ENCODE data around the gene PNPLA3.

PNPLA3 gene

GRCh38 chr22:43924877-43925276, 1.3 kb downstream of the PNPLA3 start:
- DNase-seq (ENCODE audit: low read depth): no peak

GRCh38 chr22:43925433-43926348, 2.1 kb downstream of the PNPLA3 start:
- DNase-seq (ENCODE audit: low read depth): no peak

GRCh38 chr22:43926349-43926710, 2.7 kb downstream of the PNPLA3 start:
- DNase-seq (ENCODE audit: low read depth): no peak

- no peak for DNase-seq (ENCODE audit: low read depth)
Measured at GRCh38 chr22:43928468-43928867, 4.9 kb downstream of the PNPLA3 start.

- DNase-seq (ENCODE audit: low read depth): no peak
Measured at GRCh38 chr22:43928908-43929307, 5.3 kb downstream of the PNPLA3 start.

- DNase-seq (ENCODE audit: low read depth): no peak
Measured at GRCh38 chr22:43931771-43932170, 8.2 kb downstream of the PNPLA3 start.

GRCh38 chr22:43941449-43941848, 17.8 kb downstream of the PNPLA3 start:
- no peak for DNase-seq (ENCODE audit: low read depth)

GRCh38 chr22:43944670-43945430, 21.2 kb downstream of the PNPLA3 start:
- DNase-seq (ENCODE audit: low read depth): no peak

GRCh38 chr22:43945632-43946383, 22.2 kb downstream of the PNPLA3 start:
- DNase-seq (ENCODE audit: low read depth): no peak

- no peak for DNase-seq (ENCODE audit: low read depth)
Measured at GRCh38 chr22:43946384-43946667, 22.7 kb downstream of the PNPLA3 start.

GRCh38 chr22:43948836-43949406, 25.3 kb downstream of the PNPLA3 start:
- DNase-seq (ENCODE audit: low read depth): no peak

GRCh38 chr22:43951391-43951790, 27.8 kb downstream of the PNPLA3 start:
- DNase-seq (ENCODE audit: low read depth): no peak

GRCh38 chr22:43951966-43952365, 28.4 kb downstream of the PNPLA3 start:
- DNase-seq (ENCODE audit: low read depth): no peak

- DNase-seq (ENCODE audit: low read depth): no peak
Measured at GRCh38 chr22:43953988-43954785, 30.6 kb downstream of the PNPLA3 start.

GRCh38 chr22:43955040-43955882, 31.7 kb downstream of the PNPLA3 start, which contains the start of gene SAMM50:
TSS of gene SAMM50 (plus strand) at chr22:43955442. CDS start at chr22:43955578, 136 bp downstream.
- DNase-seq (ENCODE audit: low read depth): peak; percentile 92

- no peak for DNase-seq (ENCODE audit: low read depth)
Measured at GRCh38 chr22:43955883-43956782, 32.5 kb downstream of the PNPLA3 start.

- DNase-seq (ENCODE audit: low read depth): no peak
Measured at GRCh38 chr22:43956805-43957463, 33.3 kb downstream of the PNPLA3 start.

GRCh38 chr22:43957871-43958270, 34.3 kb downstream of the PNPLA3 start:
- no peak for DNase-seq (ENCODE audit: low read depth)

- DNase-seq (ENCODE audit: low read depth): no peak
Measured at GRCh38 chr22:43964314-43964857, 40.8 kb downstream of the PNPLA3 start.

Measured in CMK (cell line).